ENCODE results near the gene HYCC1.

- TF ChIP-seq CTCF (IDR thresholded peaks at IDR 0.05) (no peak), POLR2AphosphoS5 (IDR thresholded peaks at IDR 0.05) (no peak)
Observed at GRCh38 chr7:23003505-23004246, 10.3 kb downstream of the HYCC1 start.
